MCF 10A (cell line): ENCODE measurements around the gene CACNA2D1. TPM values are rescaled to one million over a fixed set of nuclear protein-coding genes. Genes with fewer than 3 reads are reported as not detected.
A peak's percentile ranks its signal among the peaks of the same experiment; 100 is the strongest.
"Not testable (repeated sequence)": the region's sequence is repeated elsewhere in the genome, so short reads cannot be mapped to it uniquely, and the experiment has no call there.

Experiments
- BruUV-seq: library from RNA; stranded (reverse); fragments of 400-500 nt; replicated peaks from 2 replicates; lab custom pipeline; 2021; lab: Mats Ljungman, UMichigan
- CTCF ChIA-PET: fragments of 300-600 bp; sonication (Branson Sonifier 250); formaldehyde crosslinking; extraction: SDS; loops from one replicate; lab custom pipeline; 2021; ENCODE audit warnings: antibody characterized with exemption, inconsistent platforms; lab: Yijun Ruan, JAX
- POLR2A ChIA-PET: fragments of 300-600, 350-650 bp; sonication (Branson Sonifier 250); formaldehyde crosslinking; extraction: SDS; loops from one replicate; lab custom pipeline; 2020; ENCODE audit warnings: antibody characterized with exemption, inconsistent platforms; lab: Yijun Ruan, JAX
- DNase-seq: peaks from one replicate; pipeline ENCODE4 v3.0.0-alpha.2; 2018; ENCODE audit not compliant: unreplicated experiment
- H3K27ac Mint-ChIP-seq: one replicate; pipeline ENCODE4 v1.8.0; 2022; ENCODE audit warnings: mild to moderate bottlenecking, low read depth, mixed read lengths; ENCODE audit not compliant: unreplicated experiment
- H3K27me3 Mint-ChIP-seq: one replicate; pipeline ENCODE4 v1.8.0; 2022; ENCODE audit warnings: mixed read lengths; ENCODE audit not compliant: insufficient read depth, unreplicated experiment
- H3K36me3 Mint-ChIP-seq: one replicate; pipeline ENCODE4 v1.8.0; 2022; ENCODE audit warnings: mild to moderate bottlenecking, moderate library complexity, mixed read lengths; ENCODE audit not compliant: insufficient read depth, unreplicated experiment
- H3K4me1 Mint-ChIP-seq: one replicate; pipeline ENCODE4 v1.8.0; 2022; ENCODE audit warnings: mixed read lengths; ENCODE audit not compliant: insufficient read depth, unreplicated experiment
- H3K4me3 Mint-ChIP-seq: one replicate; pipeline ENCODE4 v1.8.0; 2022; ENCODE audit warnings: mild to moderate bottlenecking, moderate library complexity, mixed read lengths; ENCODE audit not compliant: unreplicated experiment
- H3K9me3 Mint-ChIP-seq: one replicate; pipeline ENCODE4 v1.8.0; 2022; ENCODE audit warnings: mixed read lengths; ENCODE audit not compliant: unreplicated experiment
- intact Hi-C: fragments of 100-400 bp; cut with micrococcal nuclease; formaldehyde crosslinking; loops from 2 replicates; pipeline ENCODE4 v1.14.1; 2022
- total RNA-seq: library from RNA; stranded (reverse); gene quantifications from 2 replicates; pipeline ENCODE4 v1.2.3, GENCODE V29; 2022
- TF ChIP-seq, protein P1 (sequence below): fragments of 200-600 bp; IDR thresholded peaks from one replicate; pipeline ENCODE4 v1.8.0; 2022; ENCODE audit warnings: antibody characterized with exemption, mild to moderate bottlenecking; ENCODE audit not compliant: unreplicated experiment

Gene CACNA2D1
- total RNA-seq, 1 experiment from 2014 or later = not detected

DNA sequence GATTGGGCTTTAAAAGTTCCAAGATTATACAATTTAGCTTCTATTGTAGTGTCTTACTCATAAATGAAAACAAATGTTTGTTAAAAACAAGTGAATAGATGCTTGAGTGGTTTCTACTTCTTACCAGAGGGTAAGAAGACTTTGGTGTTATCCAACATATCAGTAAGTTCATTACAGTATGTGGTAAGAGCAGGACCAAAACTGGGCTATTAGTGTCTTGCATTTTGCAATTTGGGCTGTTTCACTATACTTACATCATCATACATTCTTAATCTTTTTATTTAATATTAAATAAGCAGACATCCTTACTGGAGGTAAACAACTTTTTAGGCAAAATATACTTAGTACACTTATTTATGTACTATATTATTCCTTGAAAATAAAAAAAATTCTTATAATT is 425.4 kb downstream of the CACNA2D1 start:
- DNase-seq = no peak
- H3K36me3 Mint-ChIP-seq = no peaks in the 10 kb centered on the region
- H3K4me1 Mint-ChIP-seq = peaks cover 4% of the 10 kb centered on the region
- BruUV-seq = no TSS peak
- TF ChIP-seq, protein P1, sequence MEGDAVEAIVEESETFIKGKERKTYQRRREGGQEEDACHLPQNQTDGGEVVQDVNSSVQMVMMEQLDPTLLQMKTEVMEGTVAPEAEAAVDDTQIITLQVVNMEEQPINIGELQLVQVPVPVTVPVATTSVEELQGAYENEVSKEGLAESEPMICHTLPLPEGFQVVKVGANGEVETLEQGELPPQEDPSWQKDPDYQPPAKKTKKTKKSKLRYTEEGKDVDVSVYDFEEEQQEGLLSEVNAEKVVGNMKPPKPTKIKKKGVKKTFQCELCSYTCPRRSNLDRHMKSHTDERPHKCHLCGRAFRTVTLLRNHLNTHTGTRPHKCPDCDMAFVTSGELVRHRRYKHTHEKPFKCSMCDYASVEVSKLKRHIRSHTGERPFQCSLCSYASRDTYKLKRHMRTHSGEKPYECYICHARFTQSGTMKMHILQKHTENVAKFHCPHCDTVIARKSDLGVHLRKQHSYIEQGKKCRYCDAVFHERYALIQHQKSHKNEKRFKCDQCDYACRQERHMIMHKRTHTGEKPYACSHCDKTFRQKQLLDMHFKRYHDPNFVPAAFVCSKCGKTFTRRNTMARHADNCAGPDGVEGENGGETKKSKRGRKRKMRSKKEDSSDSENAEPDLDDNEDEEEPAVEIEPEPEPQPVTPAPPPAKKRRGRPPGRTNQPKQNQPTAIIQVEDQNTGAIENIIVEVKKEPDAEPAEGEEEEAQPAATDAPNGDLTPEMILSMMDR = no peak
- ChIA-PET CTCF (interaction anchor here (0.6 to 9.3 kb wide), 8 partner anchors 10 to 738 kb away, joined by 3 to 124 read pairs (median 6); no protein-coding TSS in a partner anchor), POLR2A (no interaction called here)
- H3K4me3 Mint-ChIP-seq = no peak overlapping the region
- intact Hi-C loops = no loop called here
- peaks cover 43% of the 10 kb centered on the region for H3K27me3 Mint-ChIP-seq
- no peaks in the 10 kb centered on the region for H3K9me3 Mint-ChIP-seq
- no peak overlapping the region for H3K27ac Mint-ChIP-seq

DNA sequence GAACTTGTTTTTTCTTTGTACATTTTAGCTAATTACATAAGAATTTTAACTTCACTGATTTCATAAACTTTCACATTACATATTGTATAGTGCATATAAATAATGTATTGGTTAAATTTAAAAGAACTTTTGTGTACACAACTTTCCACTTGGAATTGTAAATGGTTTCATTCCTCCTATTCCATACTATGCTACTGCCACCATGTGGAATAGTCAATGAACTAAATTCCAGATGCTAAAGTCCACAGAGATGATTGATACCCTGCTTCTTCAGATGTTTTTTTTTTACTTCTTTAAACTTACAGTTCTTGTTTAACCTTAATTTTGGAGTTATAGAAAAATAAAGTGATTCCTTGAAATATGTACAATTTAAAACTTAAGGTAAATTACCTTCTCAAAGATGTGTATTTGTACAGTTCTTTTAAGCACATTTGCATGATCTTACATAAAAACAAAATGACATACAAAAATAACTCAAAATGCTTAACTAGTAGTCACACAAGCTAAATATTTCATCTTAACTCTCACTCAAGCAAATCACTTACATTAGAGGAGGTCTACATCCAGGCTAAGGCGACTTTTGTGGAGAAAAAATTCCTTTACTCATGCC is 426.1 kb downstream of the CACNA2D1 start:
- TF ChIP-seq, protein P1 = peak; percentile 28
- Mint-ChIP-seq H3K27me3 (peaks cover 39% of the 10 kb centered on the region), H3K4me1 (peaks cover 4% of the 10 kb centered on the region), H3K27ac (no peak overlapping the region), H3K36me3 (no peaks in the 10 kb centered on the region), H3K9me3 (no peaks in the 10 kb centered on the region), H3K4me3 (no peak overlapping the region)
- CTCF ChIA-PET = interaction anchor here (0.7 to 9.3 kb wide), 14 partner anchors 10 to 548 kb away, joined by 3 to 124 read pairs (median 5); no protein-coding TSS in a partner anchor
- POLR2A ChIA-PET = interaction anchor here (1.0 kb wide), 1 partner anchor 535 kb away, joined by 4 read pairs; no protein-coding TSS in a partner anchor
- DNase-seq = peak; percentile 28
- BruUV-seq = no TSS peak
- intact Hi-C loops = loop anchor here (1.0 to 2.0 kb wide), 3 partner anchors 301 to 534 kb away; no protein-coding TSS in a partner anchor

DNA sequence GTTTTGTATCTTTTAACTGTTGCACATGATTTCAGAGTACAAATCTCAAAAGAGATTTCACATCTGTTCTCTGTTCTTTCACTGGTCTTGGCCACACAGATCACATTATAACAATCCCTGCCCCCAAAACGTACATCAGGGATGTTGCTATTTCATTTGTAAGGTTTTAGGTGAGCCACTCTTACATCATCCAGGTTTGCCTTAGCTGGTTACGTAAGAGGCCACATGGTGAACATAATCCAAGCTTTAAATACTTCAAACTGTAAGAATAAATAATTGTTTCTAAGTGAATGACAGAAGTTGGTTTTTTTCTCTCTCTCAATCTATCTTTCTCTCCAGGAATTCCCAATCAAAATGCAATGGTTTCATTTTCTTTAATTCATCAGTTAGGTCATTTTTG is 427.8 kb downstream of the CACNA2D1 start:
- ChIA-PET POLR2A (interaction anchor here (0.6 to 1.0 kb wide), 2 partner anchors 9 to 516 kb away, joined by 3 to 4 read pairs; no protein-coding TSS in a partner anchor), CTCF (interaction anchor here (0.6 to 9.3 kb wide), 13 partner anchors 8 to 757 kb away, joined by 3 to 124 read pairs (median 3); no protein-coding TSS in a partner anchor)
- peak; percentile 11 for DNase-seq
- Mint-ChIP-seq H3K4me1 (peaks cover 4% of the 10 kb centered on the region), H3K27me3 (peaks cover 34% of the 10 kb centered on the region), H3K27ac (no peak overlapping the region), H3K36me3 (no peaks in the 10 kb centered on the region), H3K4me3 (no peak overlapping the region), H3K9me3 (no peaks in the 10 kb centered on the region)
- intact Hi-C loops = loop anchor here (2.0 kb wide), 1 partner anchor 299 kb away; no protein-coding TSS in a partner anchor
- no TSS peak for BruUV-seq
- TF ChIP-seq, protein P1 = no peak

DNA sequence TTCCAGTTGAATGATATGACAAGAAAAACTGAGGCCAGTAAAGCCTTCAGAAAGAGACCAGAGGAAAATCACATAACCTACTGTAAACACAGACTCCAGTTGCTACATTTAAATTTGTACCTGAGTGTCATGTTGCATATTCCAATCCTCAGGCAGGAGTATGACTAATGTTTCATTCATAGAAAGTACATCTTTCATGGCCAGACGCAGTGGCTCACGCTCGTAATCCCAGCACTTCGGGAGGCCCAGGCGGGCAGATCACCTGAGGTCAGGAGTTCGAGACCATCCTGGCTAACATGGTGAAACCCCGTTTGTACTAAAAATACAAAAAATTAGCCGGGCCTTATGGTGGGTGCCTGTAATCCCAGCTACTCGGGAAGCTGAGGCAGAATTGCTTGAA is 429.0 kb downstream of the CACNA2D1 start:
- ChIA-PET CTCF (interaction anchor here (0.6 to 9.3 kb wide), 5 partner anchors 297 to 1907 kb away, joined by 3 to 124 read pairs (median 3); no protein-coding TSS in a partner anchor), POLR2A (interaction anchor here (0.6 to 1.0 kb wide), 2 partner anchors 515 to 1211 kb away, joined by 3 read pairs; no protein-coding TSS in a partner anchor)
- H3K36me3 Mint-ChIP-seq, intact Hi-C loops, H3K27ac Mint-ChIP-seq, H3K9me3 Mint-ChIP-seq, BruUV-seq, H3K4me1 Mint-ChIP-seq, H3K4me3 Mint-ChIP-seq: not testable (repeated sequence)
- H3K27me3 Mint-ChIP-seq = peaks cover 35% of the 10 kb centered on the region
- peak; percentile 34 for DNase-seq
